ENCODE measurements around the gene KLRB1. TPM values are rescaled to one million over a fixed set of nuclear protein-coding genes. Genes with fewer than 3 reads are reported as not detected.

The KLRB1 gene
- polyA plus RNA-seq, 1 of the 3 experiments (the other 2 are of a cell fraction) = not detected

DNA sequence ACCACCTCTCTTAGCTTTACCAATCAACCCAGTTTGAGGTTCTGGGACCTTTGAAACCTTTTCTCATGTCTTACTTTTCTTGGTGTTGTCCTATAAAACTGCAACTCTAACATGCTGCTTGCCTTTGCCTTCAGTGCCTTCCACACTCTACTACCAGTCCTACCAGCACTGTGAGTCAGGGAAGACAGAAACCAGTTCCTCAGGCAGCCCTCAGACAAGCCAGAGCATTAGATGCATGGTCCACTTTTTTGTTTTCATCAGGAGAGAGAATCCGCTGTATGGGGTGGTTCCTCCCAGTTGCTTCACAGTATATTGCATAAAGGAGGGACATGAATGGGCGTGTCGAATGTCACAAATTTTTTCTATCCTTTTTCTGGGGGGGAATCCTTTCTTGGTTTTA, 17.3 kb upstream of the KLRB1 start:
- Histone ChIP-seq H3K9me3 (no peaks in the 10 kb centered on the region), H3K36me3 (replicated peaks in 1 of 2; ENCODE audit: control insufficient read depth in 1 of 2, insufficient read depth in 2 of 2, low read length in 1 of 2) (no peaks in the 10 kb centered on the region), H3K27ac (ENCODE audit: low read depth in 2 of 2, low read length in 1 of 2) (no peak overlapping the region), H4K20me1 (ENCODE audit: insufficient read depth) (no peaks in the 10 kb centered on the region), H3K79me2 (ENCODE audit: insufficient read depth) (no peaks in the 10 kb centered on the region), H3K27me3 (ENCODE audit: insufficient read depth) (no peaks in the 10 kb centered on the region), H3K9ac (no peak overlapping the region), H3K4me1 (ENCODE audit: control insufficient read depth in 1 of 2, insufficient read depth in 2 of 2, low read depth in 1 of 2, low read length in 1 of 2) (no peaks in the 10 kb centered on the region), H3K4me2 (no peak overlapping the region), H3K9me2 (no peaks in the 10 kb centered on the region), H3K4me3 (ENCODE audit: low read depth in 2 of 2, low read length in 1 of 2) (no peak overlapping the region), H2AFZ (ENCODE audit: low read depth) (no peak overlapping the region), H3F3A (replicated peaks; ENCODE audit: insufficient read depth) (no peaks in the 10 kb centered on the region)
- DNase-seq = no peak
- no peak for TF ChIP-seq EZH2phosphoT487 (IDR thresholded peaks at IDR 0.05; ENCODE audit: borderline replicate concordance, low read depth)
- TF ChIP-seq, protein P1, sequence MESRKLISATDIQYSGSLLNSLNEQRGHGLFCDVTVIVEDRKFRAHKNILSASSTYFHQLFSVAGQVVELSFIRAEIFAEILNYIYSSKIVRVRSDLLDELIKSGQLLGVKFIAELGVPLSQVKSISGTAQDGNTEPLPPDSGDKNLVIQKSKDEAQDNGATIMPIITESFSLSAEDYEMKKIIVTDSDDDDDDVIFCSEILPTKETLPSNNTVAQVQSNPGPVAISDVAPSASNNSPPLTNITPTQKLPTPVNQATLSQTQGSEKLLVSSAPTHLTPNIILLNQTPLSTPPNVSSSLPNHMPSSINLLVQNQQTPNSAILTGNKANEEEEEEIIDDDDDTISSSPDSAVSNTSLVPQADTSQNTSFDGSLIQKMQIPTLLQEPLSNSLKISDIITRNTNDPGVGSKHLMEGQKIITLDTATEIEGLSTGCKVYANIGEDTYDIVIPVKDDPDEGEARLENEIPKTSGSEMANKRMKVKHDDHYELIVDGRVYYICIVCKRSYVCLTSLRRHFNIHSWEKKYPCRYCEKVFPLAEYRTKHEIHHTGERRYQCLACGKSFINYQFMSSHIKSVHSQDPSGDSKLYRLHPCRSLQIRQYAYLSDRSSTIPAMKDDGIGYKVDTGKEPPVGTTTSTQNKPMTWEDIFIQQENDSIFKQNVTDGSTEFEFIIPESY (IDR thresholded peaks at IDR 0.05; ENCODE audit: borderline replicate concordance, low read depth) = no peak
- TF ChIP-seq FOXM1 (IDR thresholded peaks at IDR 0.05; ENCODE audit: low read depth) = no peak
- TF ChIP-seq, protein P2, sequence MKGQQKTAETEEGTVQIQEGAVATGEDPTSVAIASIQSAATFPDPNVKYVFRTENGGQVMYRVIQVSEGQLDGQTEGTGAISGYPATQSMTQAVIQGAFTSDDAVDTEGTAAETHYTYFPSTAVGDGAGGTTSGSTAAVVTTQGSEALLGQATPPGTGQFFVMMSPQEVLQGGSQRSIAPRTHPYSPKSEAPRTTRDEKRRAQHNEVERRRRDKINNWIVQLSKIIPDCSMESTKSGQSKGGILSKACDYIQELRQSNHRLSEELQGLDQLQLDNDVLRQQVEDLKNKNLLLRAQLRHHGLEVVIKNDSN (IDR thresholded peaks at IDR 0.05; ENCODE audit: borderline replicate concordance, low read depth) = no peak
- TF ChIP-seq, protein P3, sequence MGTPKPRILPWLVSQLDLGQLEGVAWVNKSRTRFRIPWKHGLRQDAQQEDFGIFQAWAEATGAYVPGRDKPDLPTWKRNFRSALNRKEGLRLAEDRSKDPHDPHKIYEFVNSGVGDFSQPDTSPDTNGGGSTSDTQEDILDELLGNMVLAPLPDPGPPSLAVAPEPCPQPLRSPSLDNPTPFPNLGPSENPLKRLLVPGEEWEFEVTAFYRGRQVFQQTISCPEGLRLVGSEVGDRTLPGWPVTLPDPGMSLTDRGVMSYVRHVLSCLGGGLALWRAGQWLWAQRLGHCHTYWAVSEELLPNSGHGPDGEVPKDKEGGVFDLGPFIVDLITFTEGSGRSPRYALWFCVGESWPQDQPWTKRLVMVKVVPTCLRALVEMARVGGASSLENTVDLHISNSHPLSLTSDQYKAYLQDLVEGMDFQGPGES (IDR thresholded peaks at IDR 0.05; ENCODE audit: low read depth, low read length) = no peak
- no peak for TF ChIP-seq YY1 (IDR thresholded peaks at IDR 0.05; ENCODE audit: low read depth)
- TF ChIP-seq TAF1 (IDR thresholded peaks at IDR 0.05; ENCODE audit: borderline replicate concordance, low read depth, low read length) = no peak
- TF ChIP-seq TEAD4 (IDR thresholded peaks at IDR 0.05; ENCODE audit: borderline replicate concordance, insufficient read depth) = no peak
- TF ChIP-seq, protein P4, sequence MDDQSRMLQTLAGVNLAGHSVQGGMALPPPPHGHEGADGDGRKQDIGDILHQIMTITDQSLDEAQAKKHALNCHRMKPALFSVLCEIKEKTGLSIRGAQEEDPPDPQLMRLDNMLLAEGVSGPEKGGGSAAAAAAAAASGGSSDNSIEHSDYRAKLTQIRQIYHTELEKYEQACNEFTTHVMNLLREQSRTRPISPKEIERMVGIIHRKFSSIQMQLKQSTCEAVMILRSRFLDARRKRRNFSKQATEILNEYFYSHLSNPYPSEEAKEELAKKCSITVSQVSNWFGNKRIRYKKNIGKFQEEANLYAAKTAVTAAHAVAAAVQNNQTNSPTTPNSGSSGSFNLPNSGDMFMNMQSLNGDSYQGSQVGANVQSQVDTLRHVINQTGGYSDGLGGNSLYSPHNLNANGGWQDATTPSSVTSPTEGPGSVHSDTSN (IDR thresholded peaks at IDR 0.05) = no peak
- TF ChIP-seq, protein P5, sequence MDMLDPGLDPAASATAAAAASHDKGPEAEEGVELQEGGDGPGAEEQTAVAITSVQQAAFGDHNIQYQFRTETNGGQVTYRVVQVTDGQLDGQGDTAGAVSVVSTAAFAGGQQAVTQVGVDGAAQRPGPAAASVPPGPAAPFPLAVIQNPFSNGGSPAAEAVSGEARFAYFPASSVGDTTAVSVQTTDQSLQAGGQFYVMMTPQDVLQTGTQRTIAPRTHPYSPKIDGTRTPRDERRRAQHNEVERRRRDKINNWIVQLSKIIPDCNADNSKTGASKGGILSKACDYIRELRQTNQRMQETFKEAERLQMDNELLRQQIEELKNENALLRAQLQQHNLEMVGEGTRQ (IDR thresholded peaks at IDR 0.05; ENCODE audit: borderline replicate concordance, low read depth, low read length) = no peak
- TF ChIP-seq, protein P6, sequence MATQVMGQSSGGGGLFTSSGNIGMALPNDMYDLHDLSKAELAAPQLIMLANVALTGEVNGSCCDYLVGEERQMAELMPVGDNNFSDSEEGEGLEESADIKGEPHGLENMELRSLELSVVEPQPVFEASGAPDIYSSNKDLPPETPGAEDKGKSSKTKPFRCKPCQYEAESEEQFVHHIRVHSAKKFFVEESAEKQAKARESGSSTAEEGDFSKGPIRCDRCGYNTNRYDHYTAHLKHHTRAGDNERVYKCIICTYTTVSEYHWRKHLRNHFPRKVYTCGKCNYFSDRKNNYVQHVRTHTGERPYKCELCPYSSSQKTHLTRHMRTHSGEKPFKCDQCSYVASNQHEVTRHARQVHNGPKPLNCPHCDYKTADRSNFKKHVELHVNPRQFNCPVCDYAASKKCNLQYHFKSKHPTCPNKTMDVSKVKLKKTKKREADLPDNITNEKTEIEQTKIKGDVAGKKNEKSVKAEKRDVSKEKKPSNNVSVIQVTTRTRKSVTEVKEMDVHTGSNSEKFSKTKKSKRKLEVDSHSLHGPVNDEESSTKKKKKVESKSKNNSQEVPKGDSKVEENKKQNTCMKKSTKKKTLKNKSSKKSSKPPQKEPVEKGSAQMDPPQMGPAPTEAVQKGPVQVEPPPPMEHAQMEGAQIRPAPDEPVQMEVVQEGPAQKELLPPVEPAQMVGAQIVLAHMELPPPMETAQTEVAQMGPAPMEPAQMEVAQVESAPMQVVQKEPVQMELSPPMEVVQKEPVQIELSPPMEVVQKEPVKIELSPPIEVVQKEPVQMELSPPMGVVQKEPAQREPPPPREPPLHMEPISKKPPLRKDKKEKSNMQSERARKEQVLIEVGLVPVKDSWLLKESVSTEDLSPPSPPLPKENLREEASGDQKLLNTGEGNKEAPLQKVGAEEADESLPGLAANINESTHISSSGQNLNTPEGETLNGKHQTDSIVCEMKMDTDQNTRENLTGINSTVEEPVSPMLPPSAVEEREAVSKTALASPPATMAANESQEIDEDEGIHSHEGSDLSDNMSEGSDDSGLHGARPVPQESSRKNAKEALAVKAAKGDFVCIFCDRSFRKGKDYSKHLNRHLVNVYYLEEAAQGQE (IDR thresholded peaks at IDR 0.05; ENCODE audit: low read depth, low read length) = no peak
- TF ChIP-seq TCF12 (IDR thresholded peaks at IDR 0.05) = no peak
- TF ChIP-seq POLR2AphosphoS5 (IDR thresholded peaks at IDR 0.05; ENCODE audit: low read depth, low read length) = no peak
- no peak for TF ChIP-seq NFIC (IDR thresholded peaks at IDR 0.05; ENCODE audit: borderline replicate concordance)
- no peak for TF ChIP-seq RXRA (IDR thresholded peaks at IDR 0.05; ENCODE audit: borderline replicate concordance, low read depth)
- TF ChIP-seq EP300 (IDR thresholded peaks at IDR 0.05; ENCODE audit: borderline replicate concordance in 1 of 2, low read depth in 1 of 2, low read length in 1 of 2) = no peak
- TF ChIP-seq RCOR1 (IDR thresholded peaks at IDR 0.05; ENCODE audit: low read length) = no peak
- TF ChIP-seq SIN3A (IDR thresholded peaks at IDR 0.05; ENCODE audit: borderline replicate concordance, low read depth, low read length) = no peak
- POLR2A ChIA-PET = no interaction called here
- WGBS (ENCODE audit: low lambda C conversion rate) = 64% methylated on average over 3 of the region's 3 CpGs
- CTCF ChIA-PET = interaction anchor here (0.8 to 1.7 kb wide), 3 partner anchors 8 to 83 kb away, joined by 3 to 8 read pairs (median 4); no protein-coding TSS in a partner anchor

All from SK-N-SH (cell line).